Measurements from ENCODE around the gene STX8. TPM values are rescaled to one million over a fixed set of nuclear protein-coding genes. Genes with fewer than 3 reads are reported as not detected.

STX8 gene
- total RNA-seq, 1 experiment from 2014 or later, result 38.8 TPM

- Histone ChIP-seq H3K27me3 (ENCODE audit: insufficient read depth, low read length) (no peaks in the 10 kb centered on the region), H3K9me2 (ENCODE audit: insufficient read depth) (no peaks in the 10 kb centered on the region), H3K4me3 (replicated peaks in 1 of 2; ENCODE audit: low read depth in 1 of 2, low read length in 2 of 2) (no peak overlapping the region), H3K79me2 (ENCODE audit: insufficient read depth, low read length) (no peaks in the 10 kb centered on the region), H3K36me3 (ENCODE audit: control insufficient read depth in 1 of 2, insufficient read depth in 2 of 2, low read length in 2 of 2) (no peaks in the 10 kb centered on the region), H4K20me1 (ENCODE audit: insufficient read depth) (no peaks in the 10 kb centered on the region), H3K9me3 (ENCODE audit: control insufficient read depth in 1 of 2, insufficient read depth in 1 of 2, low read depth in 1 of 2, low read length in 2 of 2) (no peaks in the 10 kb centered on the region), H3K9ac (ENCODE audit: low read length) (no peak overlapping the region), H3K4me2 (ENCODE audit: low read length) (no peak overlapping the region), H2AFZ (ENCODE audit: low read depth, low read length, poor library complexity, severe bottlenecking) (no peak overlapping the region), H3K4me1 (ENCODE audit: control insufficient read depth in 1 of 2, insufficient read depth in 2 of 2, low read length in 2 of 2) (no peaks in the 10 kb centered on the region), H3K27ac (ENCODE audit: low read depth, low read length) (no peak overlapping the region)
- intact Hi-C loops (cut with micrococcal nuclease), result no loop called here
- TF ChIP-seq EZH2 (IDR thresholded peaks at IDR 0.05) (no peak), ELF1 (IDR thresholded peaks at IDR 0.05; ENCODE audit: borderline replicate concordance, low read depth) (no peak), POLR2A (IDR thresholded peaks at IDR 0.05; ENCODE audit: borderline replicate concordance, extremely low read depth, insufficient read depth, insufficient read length) (no peak), CBX3 (IDR thresholded peaks at IDR 0.05; ENCODE audit: low read depth) (no peak), MAX (IDR thresholded peaks at IDR 0.05) (no peak), CEBPB (IDR thresholded peaks at IDR 0.05; ENCODE audit: low read depth) (no peak), SRF (IDR thresholded peaks at IDR 0.05; ENCODE audit: low read depth) (no peak), YY1 (IDR thresholded peaks at IDR 0.05; ENCODE audit: extremely low read depth, insufficient replicate concordance, low read depth, low read length) (no peak), RAD21 (IDR thresholded peaks at IDR 0.05; ENCODE audit: low read depth) (no peak), ZNF274 (IDR thresholded peaks at IDR 0.05; ENCODE audit: low read depth, low read length) (no peak)
- no TSS peak for BruUV-seq (replicated peaks)
- DNase-seq (ENCODE audit: low read depth, low spot score) (no peak), ATAC-seq (no peak)
- CTCF ChIA-PET, result no interaction called here
- RAD21 ChIA-PET (ENCODE audit: low non-redundant PET in 1 of 2, low total read pairs in 2 of 2, uncharacterized antibody in 2 of 2, unreplicated experiment in 2 of 2), result no interaction called here
- POLR2A ChIA-PET, result no interaction called here
Observed at GRCh38 chr17:9484789-9485188, 90.8 kb downstream of the STX8 start.

GRCh38 chr17:9479964-9480363 lies 95.7 kb downstream of the STX8 start:
- no peak overlapping the region for H3K27ac ChIP-seq (ENCODE audit: low read depth, low read length)
- H3K27me3 ChIP-seq (ENCODE audit: insufficient read depth, low read length), result no peaks in the 10 kb centered on the region
- DNase-seq (ENCODE audit: low read depth, low spot score) (no peak), ATAC-seq (no peak)
- ChIA-PET RAD21 (ENCODE audit: low non-redundant PET in 1 of 2, low total read pairs in 2 of 2, uncharacterized antibody in 2 of 2, unreplicated experiment in 2 of 2) (no interaction called here), POLR2A (no interaction called here), CTCF (no interaction called here)
- H3K4me1 ChIP-seq (ENCODE audit: control insufficient read depth in 1 of 2, insufficient read depth in 2 of 2, low read length in 2 of 2), result no peaks in the 10 kb centered on the region
- H3K4me3 ChIP-seq (replicated peaks in 1 of 2; ENCODE audit: low read depth in 1 of 2, low read length in 2 of 2), result no peak overlapping the region
- no peaks in the 10 kb centered on the region for H4K20me1 ChIP-seq (ENCODE audit: insufficient read depth)
- H3K9me2 ChIP-seq (ENCODE audit: insufficient read depth), result no peaks in the 10 kb centered on the region
- no peak overlapping the region for H2AFZ ChIP-seq (ENCODE audit: low read depth, low read length, poor library complexity, severe bottlenecking)
- intact Hi-C loops (cut with micrococcal nuclease), result no loop called here
- TF ChIP-seq EZH2phosphoT487 (IDR thresholded peaks at IDR 0.05; ENCODE audit: borderline replicate concordance), result no peak
- no peaks in the 10 kb centered on the region for H3K79me2 ChIP-seq (ENCODE audit: insufficient read depth, low read length)
- H3K36me3 ChIP-seq (ENCODE audit: control insufficient read depth in 1 of 2, insufficient read depth in 2 of 2, low read length in 2 of 2), result no peaks in the 10 kb centered on the region
- H3K9me3 ChIP-seq (ENCODE audit: control insufficient read depth in 1 of 2, insufficient read depth in 1 of 2, low read depth in 1 of 2, low read length in 2 of 2), result no peaks in the 10 kb centered on the region
- BruUV-seq (replicated peaks), result no TSS peak
- no peak overlapping the region for H3K9ac ChIP-seq (ENCODE audit: low read length)
- no peak overlapping the region for H3K4me2 ChIP-seq (ENCODE audit: low read length)
